RKO (cell line): Measurements from ENCODE around the gene SLC25A1.

ENCODE experiments used
- DNase-seq: peaks from one replicate; pipeline ENCODE4 v3.0.0-alpha.2; 2016; ENCODE audit warnings: low spot score

Gene SLC25A1

DNA sequence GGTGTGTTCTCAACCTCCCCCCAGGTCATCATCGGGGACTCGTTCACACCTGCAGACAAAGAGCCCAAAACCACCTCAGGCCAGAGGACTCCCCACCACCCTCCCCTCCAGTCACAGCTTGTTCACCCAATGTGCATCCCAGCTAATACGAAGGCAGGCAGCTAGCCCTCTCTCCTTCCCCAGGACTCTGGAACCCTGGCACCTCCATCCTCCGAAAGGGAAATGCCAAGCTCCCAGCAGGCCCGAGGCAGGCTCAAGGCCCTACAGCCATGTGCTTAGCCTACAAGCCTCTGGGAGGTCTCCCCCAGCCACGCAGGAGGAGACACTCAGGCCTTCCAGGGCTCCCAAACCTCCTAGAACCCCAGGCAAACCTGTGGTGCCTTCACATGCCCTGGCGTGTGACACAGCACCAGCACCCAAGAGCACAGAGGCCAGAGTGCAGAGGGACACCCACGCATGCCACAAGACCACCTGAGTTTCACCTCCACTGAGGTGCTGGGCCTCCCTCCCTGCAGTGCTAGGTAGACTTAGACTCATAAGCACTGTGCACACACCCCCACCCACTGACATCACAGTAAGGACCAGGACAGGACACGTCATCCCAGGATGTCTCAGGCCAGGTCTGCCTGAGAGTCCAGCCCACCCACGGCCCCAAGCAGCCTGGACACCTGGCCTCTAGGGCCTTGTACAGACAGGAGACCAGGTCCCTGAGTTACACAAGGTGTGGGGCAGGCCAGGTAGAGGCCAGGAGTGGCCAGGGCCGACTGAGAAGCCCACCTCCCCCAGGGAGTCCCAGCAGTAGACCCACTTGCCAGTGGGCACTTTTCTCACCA is 40.9 kb downstream of the SLC25A1 start:
- DNase-seq, result no peak

DNA sequence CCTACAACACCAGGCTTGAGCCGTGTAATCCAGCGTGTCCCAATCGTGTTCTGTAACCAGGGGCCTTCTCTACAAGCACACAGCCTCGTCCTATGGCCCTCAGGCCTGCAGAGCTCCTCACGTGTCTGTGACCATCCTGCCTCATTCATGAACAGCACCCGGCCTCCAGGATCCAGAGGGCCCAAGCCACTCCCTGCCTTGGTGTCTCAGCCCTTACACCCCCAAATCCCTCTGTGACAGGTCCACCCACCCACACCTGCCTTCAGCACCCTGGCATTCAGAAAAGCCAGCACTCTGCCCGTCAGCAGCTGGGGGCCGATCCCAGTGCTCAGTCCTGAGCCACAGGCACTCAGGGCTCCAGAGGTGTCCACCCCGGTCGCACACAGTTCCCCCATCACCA is 41.6 kb downstream of the SLC25A1 start:
- no peak for DNase-seq

DNA sequence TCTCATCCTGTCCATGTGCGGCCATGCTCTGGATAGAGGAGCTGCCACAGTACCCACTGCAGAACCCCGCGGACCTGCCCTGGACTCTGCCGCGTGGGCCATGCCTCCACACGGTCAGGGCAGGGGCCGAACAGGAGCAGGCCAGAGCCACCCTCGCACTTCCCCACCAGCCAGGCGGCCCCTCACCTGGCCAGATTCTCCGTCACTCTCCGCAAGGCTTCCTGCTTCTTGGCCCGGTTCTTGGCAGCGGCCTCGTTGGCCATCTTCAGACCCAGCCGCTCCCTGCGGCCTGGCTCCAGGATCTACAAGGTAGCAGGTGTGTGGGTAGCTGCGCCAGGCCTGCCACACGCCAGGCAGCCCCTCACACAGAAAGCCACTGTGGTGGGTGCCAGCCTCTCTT is 43.7 kb downstream of the SLC25A1 start:
- no peak for DNase-seq

DNA sequence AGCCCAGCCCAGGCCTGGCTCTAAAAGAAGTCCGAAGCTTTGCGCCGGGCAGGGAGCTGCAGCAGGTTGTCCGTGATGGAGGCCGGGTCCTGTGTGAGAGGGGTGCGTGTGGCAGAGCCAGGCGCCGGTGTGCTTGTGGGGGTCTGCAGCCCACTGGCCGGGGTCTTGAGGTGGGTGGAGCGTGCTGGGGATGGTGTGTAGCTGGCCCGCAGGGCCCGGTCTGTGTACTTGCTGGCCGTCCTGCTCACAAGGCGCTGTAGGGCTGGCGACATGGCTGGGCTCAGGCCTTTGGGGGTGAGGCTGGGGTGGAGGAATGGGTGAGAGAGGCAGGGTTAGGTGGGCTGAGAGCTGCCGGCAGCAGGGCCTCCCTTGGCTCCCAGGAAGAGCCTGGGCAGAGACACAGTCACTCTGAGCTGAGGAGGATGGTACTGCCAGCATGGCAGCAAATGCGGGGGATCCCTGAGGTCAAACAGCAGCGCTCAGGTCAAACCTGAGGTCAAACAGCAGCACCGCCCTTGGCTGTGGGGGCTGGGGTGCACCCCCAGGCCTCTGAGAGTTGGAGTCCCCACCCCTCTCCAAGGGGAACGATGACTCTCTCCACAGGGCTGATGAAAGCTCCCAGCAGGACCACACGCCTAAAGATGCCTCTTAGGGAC is 44.2 kb downstream of the SLC25A1 start:
- no peak for DNase-seq

DNA sequence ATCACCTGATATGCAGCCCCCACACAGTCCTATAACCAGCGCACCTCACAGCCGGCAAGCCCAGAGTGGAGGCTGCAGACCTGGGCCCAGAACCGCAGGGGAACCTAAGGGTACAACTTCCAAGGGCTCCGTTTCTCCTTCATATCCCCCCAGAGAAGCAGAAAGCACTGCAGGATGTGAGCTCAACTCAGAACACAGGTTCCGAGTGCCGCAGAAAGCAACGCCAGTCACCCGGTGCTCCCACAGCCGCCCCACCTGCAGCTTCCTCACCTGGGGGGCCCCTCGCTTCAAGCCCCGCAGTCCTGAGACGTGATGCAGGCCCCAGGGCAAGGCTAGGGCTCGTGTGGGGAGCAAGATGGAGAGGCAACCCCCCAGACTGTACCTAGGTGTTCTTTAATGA is 45.0 kb downstream of the SLC25A1 start:
- no peak for DNase-seq

DNA sequence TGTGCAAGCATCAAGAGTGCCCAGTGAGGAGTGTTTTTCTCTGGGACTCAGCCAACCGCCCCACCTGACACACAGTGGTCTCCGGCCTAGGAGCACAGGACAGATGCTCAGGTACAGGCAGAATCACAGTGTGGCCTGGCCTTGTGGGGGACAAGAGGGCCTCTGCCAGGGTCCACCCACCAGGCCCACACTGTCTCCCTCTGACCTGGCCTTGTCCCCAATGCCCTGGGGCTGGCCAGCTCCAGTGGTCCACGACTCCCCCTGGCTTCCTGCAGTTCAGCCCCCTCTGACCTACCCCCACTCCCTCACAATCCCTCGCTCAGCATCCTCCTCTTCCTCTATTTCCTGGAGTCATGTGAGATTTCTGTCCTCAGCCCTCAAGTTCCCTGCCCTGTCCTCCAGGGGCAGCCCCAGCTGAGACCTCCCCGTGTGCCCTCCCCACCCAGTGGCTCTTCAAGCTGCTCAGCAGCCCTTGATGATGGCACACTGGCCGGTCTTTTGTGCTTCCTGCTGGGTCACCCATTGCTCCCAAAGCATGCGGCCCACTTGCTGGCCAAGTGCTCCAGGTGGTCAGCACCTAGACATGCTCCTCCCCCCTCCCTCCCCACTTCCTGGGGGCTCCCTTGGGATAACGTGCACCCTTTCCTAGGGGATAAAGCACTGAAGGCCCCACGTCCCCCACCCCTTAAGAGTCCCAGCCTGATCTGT is 45.7 kb downstream of the SLC25A1 start:
- no peak for DNase-seq

DNA sequence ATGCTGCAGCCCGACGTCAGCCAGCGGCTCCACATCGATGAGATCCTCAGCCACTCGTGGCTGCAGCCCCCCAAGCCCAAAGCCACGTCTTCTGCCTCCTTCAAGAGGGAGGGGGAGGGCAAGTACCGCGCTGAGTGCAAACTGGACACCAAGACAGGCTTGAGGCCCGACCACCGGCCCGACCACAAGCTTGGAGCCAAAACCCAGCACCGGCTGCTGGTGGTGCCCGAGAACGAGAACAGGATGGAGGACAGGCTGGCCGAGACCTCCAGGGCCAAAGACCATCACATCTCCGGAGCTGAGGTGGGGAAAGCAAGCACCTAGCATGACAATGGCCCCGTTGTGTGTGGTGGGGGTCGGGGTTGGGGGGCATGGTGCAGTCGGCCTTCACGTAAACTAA is 46.4 kb downstream of the SLC25A1 start:
- no peak for DNase-seq

DNA sequence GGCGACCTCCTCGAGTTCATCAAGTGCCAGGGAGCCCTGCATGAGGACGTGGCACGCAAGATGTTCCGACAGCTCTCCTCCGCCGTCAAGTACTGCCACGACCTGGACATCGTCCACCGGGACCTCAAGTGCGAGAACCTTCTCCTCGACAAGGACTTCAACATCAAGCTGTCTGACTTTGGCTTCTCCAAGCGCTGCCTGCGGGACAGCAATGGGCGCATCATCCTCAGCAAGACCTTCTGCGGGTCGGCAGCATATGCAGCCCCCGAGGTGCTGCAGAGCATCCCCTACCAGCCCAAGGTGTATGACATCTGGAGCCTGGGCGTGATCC is 46.9 kb downstream of the SLC25A1 start:
- no peak for DNase-seq

DNA sequence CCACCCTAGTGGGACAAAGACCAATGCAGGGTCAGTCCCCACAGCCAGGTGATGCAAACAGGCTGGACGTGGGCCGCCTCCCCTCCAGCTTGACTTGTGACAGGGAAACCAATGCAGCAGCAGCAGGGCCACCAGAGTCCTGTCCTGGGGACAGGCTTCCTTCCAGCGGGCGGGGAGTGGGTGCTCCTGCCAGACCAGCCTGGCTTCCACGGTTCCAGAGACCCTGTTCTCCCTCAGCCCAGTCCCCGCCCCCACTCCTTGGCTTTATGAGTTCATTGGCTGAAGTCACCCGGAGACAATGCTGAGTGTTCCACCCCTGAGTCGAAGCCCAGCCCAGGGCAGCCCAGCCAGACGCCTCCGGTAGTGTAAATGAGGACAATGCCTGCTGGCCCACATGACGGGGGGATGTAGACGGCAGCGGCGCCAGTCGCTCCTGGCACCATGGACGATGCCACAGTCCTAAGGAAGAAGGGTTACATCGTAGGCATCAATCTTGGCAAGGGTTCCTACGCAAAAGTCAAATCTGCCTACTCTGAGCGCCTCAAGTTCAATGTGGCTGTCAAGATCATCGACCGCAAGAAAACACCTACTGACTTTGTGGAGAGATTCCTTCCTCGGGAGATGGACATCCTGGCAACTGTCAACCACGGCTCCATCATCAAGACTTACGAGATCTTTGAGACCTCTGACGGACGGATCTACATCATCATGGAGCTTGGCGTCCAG is 47.4 kb downstream of the SLC25A1 start, which contains the start of gene TSSK2:
TSS of gene TSSK2 (plus strand) at position 350 of the 726 bp plus-strand sequence. CDS start at position 442, 92 bp downstream.
- DNase-seq, result no peak

DNA sequence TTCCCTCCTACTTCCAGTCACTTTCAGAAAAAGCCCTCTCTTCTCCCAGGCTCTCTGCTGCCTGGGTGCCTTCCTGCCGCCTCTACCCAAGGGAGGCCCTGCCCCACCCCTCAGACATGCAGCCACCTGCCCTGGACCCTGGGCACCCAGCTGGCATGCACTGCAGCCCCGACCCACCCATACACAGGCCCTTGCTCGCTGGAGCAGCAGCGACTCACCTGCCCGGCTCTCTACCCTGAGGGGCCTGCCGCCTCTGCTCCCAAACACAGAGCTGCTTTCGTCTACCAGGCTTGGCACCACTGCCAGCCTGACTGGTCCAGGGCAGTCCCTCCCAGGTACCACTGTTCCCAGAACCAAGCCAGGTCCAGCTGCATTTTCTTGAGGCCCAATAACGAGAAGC is 48.7 kb downstream of the SLC25A1 start:
- DNase-seq, result no peak

DNA sequence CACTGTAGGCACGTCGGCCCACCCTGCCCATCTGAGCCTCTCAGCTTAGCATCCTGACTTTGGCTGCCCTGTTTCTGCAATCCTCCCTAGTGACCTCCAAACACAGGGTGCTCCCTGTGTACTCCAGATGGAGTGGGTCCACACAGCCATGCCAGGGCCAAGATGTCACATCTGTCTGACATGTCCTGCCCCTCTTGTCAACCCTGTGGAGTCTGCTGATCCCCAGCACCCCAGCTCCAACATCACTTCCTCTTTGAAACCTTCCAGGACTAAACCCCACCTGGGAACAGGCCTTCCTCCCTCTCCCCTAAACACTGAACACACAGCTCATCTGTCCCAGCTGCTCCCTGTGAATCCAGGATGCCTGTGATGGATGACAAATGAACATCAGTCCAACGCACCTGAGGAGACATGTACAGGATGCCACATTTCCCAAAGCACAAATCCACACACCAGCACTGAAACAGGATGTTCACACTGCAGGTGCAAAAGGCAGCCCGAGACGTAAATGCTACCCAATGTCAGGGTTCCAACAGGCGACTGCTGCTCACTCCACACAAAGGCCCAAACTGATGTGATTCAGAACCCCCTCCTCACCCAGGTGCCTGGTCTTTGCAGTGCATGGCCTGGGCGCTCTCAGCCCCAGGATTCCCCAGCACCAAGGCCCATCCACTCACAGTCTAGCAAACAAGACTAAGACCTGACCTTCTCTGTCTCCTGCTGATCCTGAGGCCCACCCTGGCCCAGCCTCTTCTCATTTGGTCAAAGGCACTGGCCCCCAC is 49.4 kb downstream of the SLC25A1 start:
- no peak for DNase-seq

DNA sequence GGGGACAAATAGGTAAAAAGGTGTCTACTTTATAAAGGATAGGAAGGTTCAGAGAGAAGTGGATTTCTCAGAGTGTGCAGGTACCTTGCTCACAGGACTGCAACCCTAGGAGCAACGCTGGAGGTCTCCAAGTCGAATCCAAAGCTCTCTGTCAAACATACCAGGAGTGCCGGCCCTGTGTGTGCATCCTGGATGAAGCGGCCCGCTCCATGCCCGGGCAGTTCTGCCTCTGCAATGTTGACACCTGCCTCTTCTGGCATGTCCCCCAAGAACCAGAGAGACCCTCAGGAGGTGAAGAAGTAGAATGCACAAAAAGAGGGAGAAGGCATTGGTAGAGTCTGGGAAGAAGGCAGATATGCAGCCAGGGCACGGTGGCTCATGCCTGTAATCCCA is 50.5 kb downstream of the SLC25A1 start:
- no peak for DNase-seq

DNA sequence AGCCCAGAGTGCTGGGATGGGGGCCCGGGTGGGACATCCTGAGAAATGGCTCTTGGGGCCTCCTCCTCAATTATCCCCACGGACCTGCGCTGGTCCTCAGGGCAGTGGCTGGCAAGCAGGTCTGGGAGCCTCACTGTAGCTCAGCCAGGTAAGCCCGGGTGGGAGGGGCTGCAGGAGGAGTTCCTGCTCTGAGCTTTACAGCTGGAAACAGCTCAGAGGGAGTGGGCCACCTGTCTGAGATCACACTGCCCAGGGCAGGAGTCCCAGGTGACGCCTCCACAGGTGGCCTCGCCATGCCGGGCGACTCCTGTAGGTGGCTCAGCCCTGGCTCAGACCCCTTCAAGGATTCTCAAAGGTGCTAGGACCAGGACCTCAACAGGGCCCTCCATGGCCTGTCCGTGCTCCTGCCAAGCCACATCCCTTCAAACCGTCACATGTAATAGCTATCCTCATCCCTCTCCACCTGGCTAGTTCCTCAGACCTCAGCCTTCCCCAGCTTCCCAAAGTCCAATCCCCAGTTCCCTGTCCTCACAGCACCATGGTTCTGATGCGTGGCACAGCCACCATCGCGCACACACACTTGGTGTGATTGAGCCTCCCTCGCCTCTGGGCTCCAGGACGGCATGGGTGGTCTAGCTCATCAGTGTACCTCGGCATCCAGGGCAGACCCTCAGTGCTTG is 51.1 kb downstream of the SLC25A1 start:
- no peak for DNase-seq

DNA sequence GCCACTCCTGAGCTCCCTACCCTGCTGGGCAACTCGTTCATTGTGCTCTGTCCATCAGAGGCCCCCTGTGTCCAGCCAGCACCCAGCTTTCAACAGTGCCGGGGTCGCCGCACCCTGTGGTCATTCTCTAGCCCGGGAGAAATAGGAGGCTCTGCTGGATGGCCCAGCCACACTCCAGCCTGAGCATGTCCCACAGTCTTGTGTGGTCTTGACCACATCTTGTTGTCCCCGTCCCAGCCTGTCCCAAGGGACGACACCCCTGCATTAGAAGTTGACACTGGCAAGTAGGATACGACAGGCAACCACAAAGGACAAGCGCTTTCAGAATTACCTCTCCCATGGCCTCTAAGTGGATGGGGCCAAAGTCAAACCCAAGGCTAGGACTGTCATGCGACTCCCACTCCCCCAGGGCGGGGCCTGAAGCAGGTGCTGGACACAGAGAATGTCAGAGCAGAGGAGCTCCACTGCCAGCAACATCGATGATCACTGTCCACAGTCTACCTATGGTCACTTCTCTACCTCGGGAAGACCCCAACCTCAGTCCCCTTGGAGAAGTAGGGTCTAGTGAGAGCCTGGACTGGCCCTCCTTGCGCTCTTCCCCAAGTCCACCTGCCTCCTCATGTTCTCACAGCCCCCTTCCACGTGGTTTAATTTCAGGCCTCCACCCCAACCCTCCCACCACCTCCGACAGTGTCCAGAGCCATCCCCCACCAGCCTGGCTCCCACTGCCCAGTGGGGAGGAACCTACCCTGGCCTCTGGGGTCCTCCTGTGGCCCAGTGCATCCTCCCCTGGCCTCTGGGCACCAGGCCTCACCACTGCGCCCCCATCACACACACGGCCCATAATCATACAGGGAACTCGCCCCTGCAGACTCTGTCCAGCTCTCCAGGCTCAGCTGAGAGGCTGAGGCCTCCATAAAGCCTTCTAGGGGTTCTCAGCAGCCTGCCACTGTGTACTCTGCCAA is 51.9 kb downstream of the SLC25A1 start:
- no peak for DNase-seq
